Breast epithelium (tissue), 3 donors: ENCODE data around the gene ELMO1.

Experiments
- CTCF ChIP-seq, 3 donors: fragments of 450-650 bp; IDR thresholded peaks; one replicate each; pipeline ENCODE4 v1.5.1; 2016 to 2017; ENCODE audit warnings: antibody characterized with exemption in 3 of 3, mild to moderate bottlenecking in 3 of 3, moderate library complexity in 3 of 3
- POLR2A ChIP-seq: fragments of 450-650 bp; IDR thresholded peaks from one replicate; pipeline ENCODE4 v1.6.1; 2016; ENCODE audit warnings: antibody characterized with exemption, mild to moderate bottlenecking, moderate library complexity
- POLR2AphosphoS5 ChIP-seq, 3 donors: sonication (generic); formaldehyde crosslinking; IDR thresholded peaks; one replicate each; pipeline ENCODE4 v1.6.1; 2017; ENCODE audit warnings: antibody characterized with exemption in 3 of 3

- TF ChIP-seq CTCF (IDR thresholded peaks at IDR 0.05) (no peak), POLR2A (no peak), POLR2AphosphoS5 (IDR thresholded peaks at IDR 0.05) (no peak)
Measured at GRCh38 chr7:37342688-37343471, 105.8 kb downstream of the ELMO1 start.
